Activated CD8-positive, alpha-beta memory T cell treated with anti-CD3 and anti-CD28 coated beads, Interleukin-2, amount 50 U/mL, for 24 hours (primary cell): Measurements from ENCODE around the gene IFIH1.

ENCODE experiments used
- DNase-seq: peaks from one replicate; pipeline ENCODE4 v3.0.0-alpha.2; 2020; ENCODE audit errors: extremely low read depth

IFIH1 gene

DNA sequence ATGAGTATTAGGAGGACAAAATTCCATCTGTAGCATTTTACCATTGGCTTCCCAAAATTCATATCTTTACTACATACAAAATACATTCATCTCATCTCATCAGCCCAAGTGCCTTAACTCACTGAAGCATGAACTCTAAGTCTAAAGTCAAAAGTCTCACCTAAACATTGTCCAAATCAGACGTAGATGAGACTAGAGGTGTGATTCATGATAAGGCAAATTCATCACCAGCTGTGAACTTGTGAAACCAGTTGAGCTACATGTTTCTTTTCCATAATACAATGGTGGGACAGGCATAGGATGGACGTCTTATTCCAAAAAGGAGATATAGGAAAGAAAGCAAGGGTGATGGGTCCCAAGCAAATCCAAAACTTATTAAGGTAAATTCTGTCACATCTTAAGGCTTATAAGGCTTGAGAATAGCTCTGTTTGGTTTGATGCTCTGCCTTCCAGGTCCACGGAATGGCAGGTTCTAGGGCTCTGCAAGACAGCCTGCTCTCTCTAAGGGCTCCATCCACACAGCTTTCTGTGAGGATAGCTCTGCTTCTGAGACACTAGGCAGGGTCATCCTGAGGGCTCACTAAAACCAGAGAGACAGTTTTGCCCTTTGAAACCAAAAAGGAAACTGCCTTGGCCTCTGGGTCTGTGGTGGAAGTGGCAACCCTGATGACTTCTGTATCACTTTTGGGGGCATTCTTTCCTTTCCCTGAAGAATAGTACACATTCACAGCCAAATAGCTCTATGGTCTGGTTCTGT, 9.6 kb downstream of the IFIH1 start:
- DNase-seq: no peak

DNA sequence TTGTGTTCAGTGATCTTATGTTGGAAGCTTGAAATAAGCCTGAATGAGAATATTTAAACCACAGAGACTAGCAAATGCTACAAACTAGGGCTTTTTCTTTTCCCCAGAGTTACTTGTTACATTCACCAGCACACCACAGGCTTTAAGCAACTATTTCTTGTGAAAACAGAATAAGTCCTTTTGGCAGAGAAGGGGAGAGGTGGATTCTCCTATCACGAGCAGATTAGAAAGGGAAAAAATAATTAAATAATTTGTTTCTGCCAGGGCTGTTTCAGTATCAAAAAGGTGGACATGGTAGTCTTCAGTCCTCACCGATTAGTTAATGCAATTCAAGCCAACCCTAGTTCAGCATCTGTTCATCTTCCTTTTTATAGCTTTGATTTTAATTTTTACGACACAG, 12.6 kb downstream of the IFIH1 start:
- no peak for DNase-seq

DNA sequence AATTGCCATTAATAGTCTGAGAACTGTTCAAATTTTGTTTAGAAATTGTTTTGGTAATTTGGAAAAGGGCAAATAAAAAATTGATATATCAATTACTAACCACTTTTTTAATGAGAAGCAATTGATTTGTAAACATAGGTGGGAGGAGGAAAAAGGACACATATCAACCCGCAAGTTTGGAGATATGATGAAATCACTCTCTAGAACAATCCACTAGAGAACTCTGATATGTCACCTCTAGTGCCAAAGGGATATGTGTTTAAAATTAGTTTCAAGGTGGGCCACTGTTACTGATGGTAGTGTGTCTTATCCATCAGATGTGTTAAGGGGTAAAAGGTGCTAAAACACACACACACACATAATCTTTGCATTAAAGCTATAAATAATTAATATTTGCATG, 16.6 kb downstream of the IFIH1 start:
- DNase-seq: no peak

DNA sequence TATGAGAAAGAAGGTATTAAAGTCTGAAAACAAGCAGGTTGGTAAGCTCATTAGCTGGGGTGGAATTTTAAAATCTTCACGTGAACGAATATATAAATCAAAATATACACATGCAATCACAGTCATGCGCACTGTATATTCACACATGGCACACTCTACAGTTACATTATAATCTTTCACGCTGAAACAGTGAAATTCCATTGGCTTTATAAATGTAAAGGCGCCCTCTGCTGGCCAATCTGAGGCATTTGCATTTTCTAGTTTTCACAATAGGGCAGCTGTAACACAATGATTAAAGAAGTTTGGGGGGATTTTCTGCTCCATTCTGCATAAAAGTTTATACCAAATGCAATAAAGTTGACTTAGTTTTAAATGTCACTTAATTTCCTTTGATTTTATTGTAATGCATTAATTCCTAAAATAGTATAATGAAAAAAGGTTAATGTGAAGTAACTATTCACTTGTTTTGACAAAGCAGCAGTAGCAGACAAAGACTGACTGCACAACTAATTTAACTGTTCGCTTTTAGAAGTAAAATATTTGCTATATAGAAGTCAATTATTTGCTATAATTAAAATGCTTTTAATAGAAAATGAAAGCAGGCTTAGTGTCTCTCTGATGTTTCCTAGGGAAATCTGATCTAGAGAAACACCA, 17.2 kb downstream of the IFIH1 start:
- no peak for DNase-seq

DNA sequence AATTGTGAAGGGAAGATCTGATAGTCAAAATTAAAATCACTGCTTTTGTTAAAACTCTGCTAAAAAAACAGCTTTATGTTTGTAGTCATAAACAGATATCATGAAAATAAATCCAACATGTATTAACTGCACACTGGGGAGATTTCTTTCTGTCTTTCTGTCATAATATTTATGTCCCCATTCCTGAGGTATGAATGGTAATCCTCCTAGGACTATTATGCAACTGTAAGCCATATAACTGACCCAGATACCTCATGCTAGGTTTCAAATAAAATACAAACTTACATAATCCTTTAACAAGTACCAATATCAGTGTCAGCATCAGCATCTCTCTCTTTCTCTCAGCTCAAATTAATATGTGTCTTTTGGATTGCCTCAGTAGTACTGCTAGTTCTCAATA, 18.2 kb downstream of the IFIH1 start:
- no peak for DNase-seq

DNA sequence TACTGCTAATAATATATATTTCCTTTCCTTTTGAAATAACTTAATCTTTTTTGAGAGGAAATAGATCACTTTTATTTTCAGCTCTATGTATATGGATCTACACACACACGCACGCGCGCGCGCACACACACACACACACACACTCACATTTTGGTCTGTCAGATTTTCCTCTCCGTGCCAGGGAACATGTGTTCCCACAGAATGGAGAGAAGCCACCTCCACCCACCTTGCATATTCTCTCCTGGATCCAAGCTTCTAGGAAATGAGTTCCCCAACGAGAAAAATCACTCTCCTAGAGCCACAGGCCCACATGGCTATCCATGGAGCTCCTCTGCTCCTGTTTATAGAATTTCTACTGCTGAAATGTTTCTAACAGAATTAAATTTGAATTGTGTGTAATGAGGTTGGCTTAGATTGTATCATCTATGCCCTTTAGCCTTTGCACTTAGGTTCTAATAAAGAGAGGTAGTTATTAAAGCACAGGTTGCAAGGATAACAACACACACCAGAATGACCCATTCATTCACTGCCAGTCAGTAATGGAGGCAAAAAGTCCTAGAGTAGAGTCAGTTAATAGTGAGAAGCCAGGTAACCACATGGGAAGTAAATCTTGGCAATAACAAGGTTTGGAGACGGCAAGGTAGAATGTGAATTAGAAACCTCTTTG, 19.7 kb downstream of the IFIH1 start:
- no peak for DNase-seq

DNA sequence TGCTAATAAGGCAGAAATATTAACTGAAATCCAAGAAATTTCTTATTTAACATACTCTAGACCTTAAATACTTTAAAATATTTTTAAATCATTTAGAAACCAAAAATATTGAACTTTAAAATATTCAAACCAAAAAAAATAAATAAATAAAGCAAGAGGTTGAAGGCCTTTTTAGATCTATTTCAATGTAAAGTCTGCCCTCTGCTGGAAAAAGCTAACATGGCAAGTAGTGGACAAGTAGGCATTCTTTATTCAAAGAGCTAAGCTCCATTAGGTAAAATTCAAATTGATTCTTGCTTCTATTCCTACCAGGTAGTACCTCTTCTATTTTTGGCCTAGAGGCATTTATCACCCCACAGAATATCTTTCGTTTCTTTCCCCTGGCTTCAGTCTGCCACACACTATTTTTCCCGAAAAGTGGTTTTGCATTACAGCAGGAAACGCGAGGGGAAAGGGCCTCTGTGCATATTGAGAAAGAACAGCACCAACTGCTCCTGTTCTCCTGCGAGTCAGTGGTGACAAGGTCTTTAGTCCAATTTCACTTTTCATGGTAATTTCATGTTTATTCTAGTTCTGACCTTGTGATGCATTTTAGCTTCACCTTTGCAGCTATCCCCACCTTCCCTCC, 20.4 kb downstream of the IFIH1 start:
- DNase-seq: no peak

DNA sequence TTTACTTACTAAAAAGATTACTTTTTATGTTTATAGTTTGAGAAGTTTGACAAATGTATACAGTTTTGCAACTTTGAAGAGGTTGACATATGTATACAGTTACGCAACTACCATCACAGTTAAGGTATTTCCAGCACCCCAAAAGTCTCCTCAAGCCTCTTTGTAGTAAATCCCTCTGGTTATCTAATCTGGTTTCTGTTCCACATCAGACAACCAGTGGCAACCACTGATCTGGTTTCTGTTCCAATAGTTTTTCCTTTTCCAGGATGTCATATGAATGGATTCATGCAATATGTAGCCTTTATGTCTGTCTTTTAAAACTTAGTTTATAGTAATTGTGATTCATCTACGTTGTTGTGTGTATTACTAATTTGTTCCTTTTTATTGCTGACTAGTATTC, 23.5 kb downstream of the IFIH1 start:
- DNase-seq: no peak

DNA sequence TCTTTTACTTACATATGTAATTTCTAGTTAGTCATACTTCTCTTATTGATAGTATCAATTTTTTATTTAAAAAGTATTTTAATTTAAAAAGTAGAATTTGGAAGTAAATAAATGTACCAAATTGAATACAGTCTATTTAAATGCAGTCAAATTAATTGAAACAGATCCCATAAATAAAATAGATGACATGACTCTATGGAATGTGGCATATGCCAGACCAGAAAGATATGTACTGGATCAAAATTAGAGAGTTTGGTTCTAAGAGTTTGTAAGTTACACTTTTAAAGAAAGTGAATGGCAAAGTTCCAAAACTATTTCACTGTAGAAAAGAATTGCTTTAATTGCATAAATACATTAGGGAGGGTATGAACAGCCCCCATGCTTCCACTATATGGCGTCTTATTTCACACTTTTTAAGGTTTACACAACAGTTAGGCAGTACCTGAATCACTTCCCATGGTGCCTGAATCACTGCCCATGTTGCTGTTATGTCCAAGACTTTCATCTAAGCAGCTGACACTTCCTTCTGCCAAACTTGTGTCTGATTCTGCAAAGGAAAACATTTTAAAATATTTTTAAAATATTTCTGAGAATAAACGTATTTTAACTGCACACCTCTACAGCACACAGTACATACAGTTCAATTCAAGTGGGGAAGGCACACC, 25.2 kb downstream of the IFIH1 start:
- no peak for DNase-seq

DNA sequence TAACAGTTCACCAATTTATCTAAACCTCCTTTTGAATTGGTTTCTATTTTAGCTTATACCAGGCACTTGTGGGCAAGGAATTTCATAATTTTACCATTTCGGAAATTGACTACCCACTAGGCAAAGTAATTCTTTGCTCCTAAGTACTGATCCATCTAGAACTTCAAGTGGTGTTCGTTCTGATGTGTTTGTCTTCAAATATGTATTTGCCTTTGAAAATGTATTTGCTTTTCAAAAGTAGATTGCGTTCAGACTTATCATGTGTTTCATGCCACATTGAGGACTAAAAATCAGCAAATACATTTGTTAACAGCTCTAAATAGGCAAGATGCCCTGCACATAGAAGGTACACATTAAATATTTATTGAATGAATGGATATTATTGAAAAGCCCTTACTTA, 26.7 kb downstream of the IFIH1 start:
- no peak for DNase-seq

DNA sequence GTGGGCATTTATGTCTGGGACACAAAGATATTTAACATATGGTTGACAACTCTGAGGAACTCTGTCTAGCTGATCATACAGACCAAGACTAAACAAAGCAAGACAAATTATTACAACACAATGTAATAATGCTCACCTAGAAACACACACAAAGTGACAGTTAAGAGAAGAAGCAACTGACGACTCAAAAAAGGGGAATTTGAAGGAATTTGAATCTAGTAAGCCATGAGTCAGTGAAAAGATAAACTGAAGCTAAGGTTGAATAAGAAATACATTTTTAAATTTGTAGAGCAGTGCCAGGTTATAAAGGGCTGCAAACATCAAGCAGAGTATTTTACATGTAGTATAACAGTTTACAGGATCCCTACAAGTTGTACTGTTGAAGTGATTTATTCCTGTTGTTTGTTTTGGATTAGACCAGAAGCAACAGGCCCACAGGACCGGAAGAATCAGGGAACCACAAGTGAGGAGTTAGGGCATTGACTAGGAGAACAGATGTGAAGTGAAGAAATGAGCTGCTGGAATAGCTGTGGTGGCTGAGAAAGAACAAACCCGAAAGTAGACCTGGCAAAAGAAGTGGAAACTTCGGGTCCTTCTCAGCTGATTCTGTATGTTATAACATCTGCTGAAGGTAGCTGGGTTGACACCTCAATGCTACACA, 35.6 kb downstream of the IFIH1 start:
- no peak for DNase-seq

DNA sequence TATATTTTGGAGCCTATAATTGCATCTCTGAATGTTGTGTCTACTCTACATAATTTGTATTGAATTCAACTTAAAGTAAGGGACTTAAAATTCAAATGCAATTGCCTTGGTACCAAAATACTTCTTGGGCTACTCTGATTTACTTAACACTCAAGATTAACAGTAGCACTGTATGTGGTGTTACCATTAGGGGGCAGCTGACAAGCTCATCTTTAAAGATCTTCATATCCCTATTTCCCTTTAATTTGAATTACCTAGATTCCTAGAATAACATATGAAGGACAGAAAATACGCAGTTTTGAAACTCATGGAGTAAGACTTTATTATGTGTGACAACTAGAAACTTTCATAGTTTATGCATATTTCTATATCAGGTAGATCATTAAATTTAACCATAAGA, 37.8 kb downstream of the IFIH1 start:
- DNase-seq: no peak

DNA sequence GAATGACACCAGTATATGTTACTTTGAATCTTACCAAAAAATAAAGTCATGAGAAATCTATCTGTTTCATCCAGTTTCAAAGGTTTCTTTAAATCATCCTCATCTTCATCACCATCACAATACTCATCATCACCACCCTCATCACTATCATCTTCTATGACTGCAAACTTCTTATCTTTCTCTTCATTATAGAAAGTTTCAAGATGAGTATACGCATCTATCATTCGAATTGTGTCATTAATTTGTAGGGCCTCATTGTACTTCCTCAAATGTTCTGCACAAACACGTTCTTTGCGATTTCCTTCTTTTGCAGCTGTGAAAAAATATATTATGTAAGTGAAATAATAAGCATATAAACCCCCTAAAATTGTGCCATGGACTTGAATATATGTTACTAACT, 41.1 kb downstream of the IFIH1 start:
- DNase-seq: no peak

DNA sequence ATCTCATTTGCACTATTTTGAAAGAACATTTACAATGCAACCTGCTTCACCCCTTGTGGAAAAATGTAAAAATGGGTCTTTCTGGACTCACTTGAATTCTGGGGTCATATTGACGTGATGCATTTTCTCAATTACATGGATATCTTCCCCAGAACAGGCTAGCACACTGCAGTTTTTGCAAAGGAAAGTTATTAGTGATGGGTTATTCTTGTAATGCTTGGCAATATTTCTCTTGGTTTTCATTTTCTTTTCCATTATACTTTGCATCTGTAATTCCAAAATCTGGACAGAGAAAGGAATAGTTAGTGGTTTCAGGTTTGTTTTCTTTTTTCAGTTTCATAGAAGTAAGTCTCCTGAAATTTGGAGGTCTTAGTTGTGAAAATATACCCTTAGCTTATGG, 50.5 kb downstream of the IFIH1 start:
- DNase-seq: no peak

DNA sequence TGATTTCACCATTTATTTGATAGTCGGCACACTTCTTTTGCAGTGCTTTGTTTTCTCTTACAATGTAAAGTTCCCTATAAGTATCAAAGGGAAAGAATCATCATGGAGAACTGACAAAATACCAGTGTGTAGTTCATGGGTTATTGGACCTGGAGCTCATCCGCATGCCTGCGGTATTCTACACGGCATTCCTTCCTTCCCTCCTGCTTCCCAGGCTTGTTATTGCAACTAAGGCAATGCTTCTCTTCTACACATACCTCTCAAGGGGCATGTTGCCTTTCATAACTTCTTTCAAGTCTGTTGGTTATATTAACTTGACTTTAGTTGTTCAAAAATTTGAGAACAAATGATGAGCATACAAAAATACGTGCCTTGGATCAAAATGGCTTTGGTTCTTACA, 51.0 kb downstream of the IFIH1 start:
- DNase-seq: no peak

DNA sequence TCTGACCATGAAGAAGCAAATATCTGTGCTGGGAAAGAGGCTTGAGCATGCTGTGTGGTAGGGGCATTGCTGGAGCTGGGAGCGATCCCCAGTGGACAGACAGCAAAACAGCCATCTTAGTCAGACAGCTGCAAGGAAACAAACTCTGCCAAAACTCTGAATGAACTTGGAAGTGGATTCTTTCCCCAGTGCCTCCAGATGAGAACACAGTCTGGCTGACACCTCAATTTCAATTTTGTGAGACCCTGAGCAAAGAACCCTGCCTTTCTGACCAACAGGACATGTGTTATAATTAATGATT, 52.1 kb downstream of the IFIH1 start:
- no peak for DNase-seq

DNA sequence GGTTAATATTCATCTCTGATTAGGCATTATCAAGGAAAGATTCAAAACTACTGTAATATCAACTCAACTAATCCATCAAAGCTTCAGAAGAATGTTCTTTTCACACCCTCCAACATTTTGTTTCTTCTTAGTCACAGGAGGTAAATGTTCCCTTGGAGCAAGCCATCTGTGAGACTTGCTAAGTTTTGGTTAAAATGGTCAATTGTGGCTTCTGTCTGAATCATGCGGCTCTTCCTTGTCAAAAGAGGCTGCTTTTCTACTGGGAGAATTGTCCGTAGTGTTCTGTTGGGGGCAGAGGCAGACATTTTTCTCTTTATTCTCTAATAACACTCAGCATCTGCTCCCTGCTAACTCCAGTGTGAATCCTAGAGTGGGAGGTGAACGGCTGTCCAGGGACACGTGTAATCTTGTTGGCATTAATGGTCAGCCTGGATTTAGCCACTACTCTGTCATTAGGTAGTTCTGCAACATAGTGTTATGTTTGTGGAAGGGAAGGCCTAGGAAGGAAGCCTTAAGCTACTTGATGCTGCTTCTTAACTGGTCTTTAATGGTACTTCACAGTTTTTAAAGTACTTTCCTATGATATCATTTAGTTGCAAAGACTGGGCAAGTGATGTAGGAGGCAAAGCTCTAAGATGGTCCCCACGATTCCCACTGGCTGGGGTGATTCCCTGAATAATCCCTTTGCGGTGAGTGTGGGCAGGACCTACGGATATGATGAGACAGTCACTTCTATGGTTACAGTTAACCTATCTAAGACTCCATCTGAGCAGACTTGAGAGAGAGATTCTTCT, 52.6 kb downstream of the IFIH1 start:
- DNase-seq: no peak

DNA sequence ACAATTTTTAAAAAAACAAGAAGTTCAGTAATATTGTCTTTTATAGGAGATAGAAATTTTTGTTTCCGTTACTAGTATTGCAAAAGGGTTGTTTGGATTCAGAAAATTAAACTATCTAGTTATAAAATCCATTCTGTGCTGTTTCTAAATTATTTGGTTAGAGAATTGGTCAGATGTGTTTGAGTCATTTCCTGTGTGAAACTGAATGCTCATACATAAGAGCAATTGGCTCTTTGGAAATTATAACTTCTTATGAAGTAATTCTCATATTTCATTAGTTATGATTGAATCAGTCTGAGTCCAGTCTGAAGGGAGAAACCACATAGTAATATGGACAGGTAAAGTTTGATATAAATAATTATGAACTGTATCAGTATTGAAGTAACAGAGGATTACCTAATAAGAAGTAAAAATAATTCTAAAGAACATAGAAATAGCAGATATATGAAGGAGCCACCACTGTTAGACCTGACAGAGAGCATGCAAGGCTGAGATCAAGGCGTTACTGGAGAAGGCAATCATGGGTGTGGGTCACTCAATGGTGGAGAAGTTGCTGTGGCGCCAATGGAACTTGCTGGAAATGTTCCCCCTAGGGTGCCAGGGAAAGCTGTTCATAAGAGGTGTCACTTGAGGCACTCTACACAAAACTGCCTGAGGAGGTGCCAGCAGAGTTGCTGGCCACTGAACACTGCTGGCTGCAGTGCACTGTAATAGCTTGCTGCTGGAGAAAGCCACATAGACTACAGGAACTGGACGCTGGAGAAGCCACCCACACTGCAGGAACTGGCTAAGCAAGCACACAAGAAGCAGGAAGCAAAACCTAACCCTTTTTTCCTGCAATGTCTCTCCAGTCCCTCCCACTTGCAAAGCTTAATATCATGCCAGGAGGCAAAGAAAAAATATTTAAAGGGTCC, 57.2 kb downstream of the IFIH1 start:
- DNase-seq: no peak

DNA sequence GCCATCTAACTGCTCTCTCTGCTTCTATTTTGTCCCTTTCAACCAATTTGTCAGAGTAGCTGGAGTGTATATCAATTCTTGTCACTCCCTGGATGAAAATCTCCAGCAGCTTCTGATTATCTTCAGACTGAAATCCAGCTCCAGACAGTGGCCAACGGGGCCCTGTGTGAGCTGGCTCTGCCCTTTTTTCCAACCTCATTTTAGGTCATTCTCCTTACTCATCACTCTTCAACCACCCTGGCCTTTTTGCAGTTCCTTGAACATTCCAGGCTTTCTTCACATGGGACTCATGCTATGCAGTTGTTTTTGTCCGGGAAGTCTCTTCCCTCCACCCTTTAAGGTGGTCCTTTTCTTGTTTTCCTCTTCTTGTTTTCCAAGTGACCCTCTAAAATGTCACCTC, 59.8 kb downstream of the IFIH1 start:
- no peak for DNase-seq

DNA sequence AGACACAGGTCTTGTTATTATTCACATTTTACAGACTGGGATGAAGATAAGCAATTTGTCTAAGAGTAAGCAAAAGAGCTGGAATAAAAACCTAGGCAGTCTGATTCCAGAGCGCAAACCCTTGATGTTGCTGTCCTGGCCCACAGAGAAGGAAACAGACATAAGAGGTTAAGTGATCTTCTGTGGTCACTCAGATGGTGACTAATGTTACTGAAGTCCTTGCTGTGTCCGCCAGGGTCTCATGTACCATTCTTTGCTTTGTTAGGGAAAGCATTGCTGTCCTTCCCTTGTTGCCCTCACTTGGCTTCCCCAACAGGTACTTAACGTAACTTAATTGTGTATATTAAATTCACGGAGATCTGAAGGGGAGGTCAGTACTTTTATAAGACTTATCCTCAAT, 60.3 kb downstream of the IFIH1 start:
- no peak for DNase-seq
